Smooth muscle cell (in vitro differentiated cells): ENCODE measurements around the gene IRF6. TPM values are rescaled to one million over a fixed set of nuclear protein-coding genes. Genes with fewer than 3 reads are reported as not detected.
A peak's percentile ranks its signal among the peaks of the same experiment; 100 is the strongest.

Experiments used
- DNase-seq: peaks from one replicate; lab custom pipeline; 2025; ENCODE audit not compliant: unreplicated experiment; lab: John Stamatoyannopoulos, UW
- H2AFZ ChIP-seq: fragments of 200-600 bp; sonication (generic); 2 replicates; pipeline ENCODE4 v1.6.0; 2016; ENCODE audit warnings: antibody characterized with exemption, low read depth, mild to moderate bottlenecking
- H3F3A ChIP-seq: fragments of 200-600 bp; sonication (generic); 2 replicates; pipeline ENCODE4 v1.6.0; 2017; ENCODE audit warnings: antibody characterized with exemption, low read depth
- H3K27ac ChIP-seq: fragments of 200-600 bp; sonication (generic); 2 replicates; pipeline ENCODE4 v1.5.1; 2016; ENCODE audit warnings: low read depth, mild to moderate bottlenecking
- H3K27me3 ChIP-seq: fragments of 200-600 bp; sonication (generic); 2 replicates; pipeline ENCODE4 v1.6.1; 2016; ENCODE audit warnings: low read depth, mild to moderate bottlenecking
- H3K36me3 ChIP-seq: fragments of 200-600 bp; sonication (generic); 2 replicates; pipeline ENCODE4 v1.5.1; 2016; ENCODE audit warnings: low read depth
- H3K4me1 ChIP-seq: fragments of 200-600 bp; sonication (generic); 2 replicates; pipeline ENCODE4 v1.5.1; 2016; ENCODE audit warnings: low read depth
- H3K4me2 ChIP-seq: fragments of 200-600 bp; sonication (generic); 2 replicates; pipeline ENCODE4 v1.6.0; 2016; ENCODE audit warnings: mild to moderate bottlenecking
- H3K4me3 ChIP-seq: fragments of 200-600 bp; sonication (generic); 2 replicates; pipeline ENCODE4 v1.5.1; 2016; ENCODE audit warnings: mild to moderate bottlenecking
- H3K79me2 ChIP-seq: fragments of 200-600 bp; sonication (generic); 2 replicates; pipeline ENCODE4 v1.6.0; 2016; ENCODE audit warnings: low read depth, mild to moderate bottlenecking
- H3K9ac ChIP-seq: fragments of 200-600 bp; sonication (generic); 2 replicates; pipeline ENCODE4 v1.6.0; 2016; ENCODE audit warnings: low read depth
- H3K9me3 ChIP-seq: fragments of 200-600 bp; sonication (generic); replicated peaks from 2 replicates; pipeline ENCODE4 v1.5.1; 2016; ENCODE audit warnings: low read depth
- H4K20me1 ChIP-seq: fragments of 200-600 bp; sonication (generic); 2 replicates; pipeline ENCODE4 v1.6.0; 2016; ENCODE audit warnings: low read depth
- CTCF ChIP-seq: fragments of 200-600 bp; sonication (generic); IDR thresholded peaks from 2 replicates; pipeline ENCODE4 v1.5.1; 2017; ENCODE audit warnings: borderline replicate concordance, mild to moderate bottlenecking, antibody characterized with exemption; ENCODE audit not compliant: insufficient read depth, poor library complexity, severe bottlenecking
- WGBS: methylation state at CpG from one replicate; pipeline ENCODE4 v1.1.7; 2016; ENCODE audit warnings: low lambda C conversion rate; 5-methylcytosine and 5-hydroxymethylcytosine counted together
- polyA plus RNA-seq: library from polyadenylated mRNA; unstranded; fragments of >200 nt; fragmentation: Nextera tagmentation; extraction: Ambion mirVana; gene quantifications from 2 replicates; pipeline ENCODE4 v1.2.1, GENCODE V29; 2016
- total RNA-seq: library from RNA; depleted of rRNA; stranded (reverse); fragments of >200 nt; gene quantifications from 2 replicates; pipeline ENCODE4 v1.2.3, GENCODE V29; 2014

IRF6 gene
- total and polyA plus RNA-seq, 2 experiments from 2014 or later = 18.1 to 59.6 TPM

- 86% methylated on average over 4 of the region's 4 CpGs for WGBS
- no peak for TF ChIP-seq CTCF
Observed at GRCh38 chr1:209809611-209810010, 3.7 kb upstream of the IRF6 start.

GRCh38 chr1:209808059-209808581, 2.2 kb upstream of the IRF6 start:
- Histone ChIP-seq H3K9me3 (no peaks in the 10 kb centered on the region), H3K4me2 (peak overlapping the region; percentile 67), H3F3A (no peaks in the 10 kb centered on the region), H3K4me1 (peaks cover 4% of the 10 kb centered on the region), H3K79me2 (peaks cover 20% of the 10 kb centered on the region), H3K27ac (peak overlapping the region; percentile 72), H4K20me1 (peaks cover 23% of the 10 kb centered on the region), H2AFZ (no peak overlapping the region), H3K4me3 (no peak overlapping the region), H3K27me3 (no peaks in the 10 kb centered on the region), H3K36me3 (no peaks in the 10 kb centered on the region), H3K9ac (no peak overlapping the region)
- DNase-seq = peak; percentile 23
- TF ChIP-seq CTCF = no peak

More at GRCh38 chr1:209809611-209810010, 3.7 kb upstream of the IRF6 start:
- peak overlapping the region; percentile 1 for H3K27ac ChIP-seq
- H3K27me3 ChIP-seq = no peaks in the 10 kb centered on the region
- peaks cover 4% of the 10 kb centered on the region for H3K4me1 ChIP-seq
- no peaks in the 10 kb centered on the region for H3K36me3 ChIP-seq
- H3K9me3 ChIP-seq = no peaks in the 10 kb centered on the region
- no peaks in the 10 kb centered on the region for H3F3A ChIP-seq
- no peak overlapping the region for H3K4me2 ChIP-seq
- DNase-seq = no peak
- no peak overlapping the region for H2AFZ ChIP-seq
- H3K79me2 ChIP-seq = peaks cover 9% of the 10 kb centered on the region
- no peak overlapping the region for H3K4me3 ChIP-seq
- H3K9ac ChIP-seq = no peak overlapping the region
- peaks cover 9% of the 10 kb centered on the region for H4K20me1 ChIP-seq

GRCh38 chr1:209807509-209807908, 1.6 kb upstream of the IRF6 start:
- Histone ChIP-seq H3K4me2 (peak overlapping the region; percentile 67), H3K36me3 (no peaks in the 10 kb centered on the region), H3K27ac (peak overlapping the region; percentile 72), H3K9me3 (no peaks in the 10 kb centered on the region), H2AFZ (no peak overlapping the region), H3K27me3 (no peaks in the 10 kb centered on the region), H3K4me1 (peaks cover 4% of the 10 kb centered on the region), H3K9ac (no peak overlapping the region), H3F3A (no peaks in the 10 kb centered on the region), H3K79me2 (peaks cover 26% of the 10 kb centered on the region), H3K4me3 (no peak overlapping the region), H4K20me1 (peaks cover 29% of the 10 kb centered on the region)
- WGBS = 81% methylated on average over 4 of the region's 4 CpGs
- DNase-seq = no peak
- no peak for TF ChIP-seq CTCF

GRCh38 chr1:209805341-209805781, 581 bp downstream of the IRF6 start:
- no peak for TF ChIP-seq CTCF

More at GRCh38 chr1:209805341-209805781, 581 bp downstream of the IRF6 start:
- Histone ChIP-seq H3K27ac (peak overlapping the region; percentile 71), H3K36me3 (no peaks in the 10 kb centered on the region), H3K4me2 (peak overlapping the region; percentile 93), H3K27me3 (no peaks in the 10 kb centered on the region), H2AFZ (peak overlapping the region; percentile 71), H4K20me1 (peaks cover 45% of the 10 kb centered on the region), H3K4me1 (peaks cover 4% of the 10 kb centered on the region), H3F3A (no peaks in the 10 kb centered on the region), H3K9ac (peak overlapping the region; percentile 82), H3K79me2 (peaks cover 32% of the 10 kb centered on the region), H3K9me3 (no peaks in the 10 kb centered on the region), H3K4me3 (peak overlapping the region; percentile 56)
- DNase-seq = no peak
- WGBS = 17% methylated on average over 18 of the region's 19 CpGs
